Duodenal mucosa (tissue), 2 donors: ENCODE results near the gene LPCAT1.

ENCODE experiments used
- H3K27ac ChIP-seq: one replicate; pipeline ENCODE4 v1.7.0; 2013; ENCODE audit warnings: low read depth, low read length
- H3K27me3 ChIP-seq, 2 donors: one replicate each; pipeline ENCODE4 v1.7.0; 2013; ENCODE audit warnings: low read length in 2 of 2, control low read depth in 1 of 2; ENCODE audit not compliant: insufficient read depth in 2 of 2, control insufficient read depth in 1 of 2
- H3K36me3 ChIP-seq, 2 donors: one replicate each; pipeline ENCODE4 v1.7.0; 2013; ENCODE audit warnings: low read length in 2 of 2, control low read depth in 1 of 2; ENCODE audit not compliant: insufficient read depth in 2 of 2, control insufficient read depth in 1 of 2
- H3K4me1 ChIP-seq, 2 donors: one replicate each; pipeline ENCODE4 v1.7.0; 2013; ENCODE audit warnings: low read length in 2 of 2, control low read depth in 1 of 2; ENCODE audit not compliant: insufficient read depth in 2 of 2, control insufficient read depth in 1 of 2
- H3K4me3 ChIP-seq, 2 donors: one replicate each; pipeline ENCODE4 v1.7.0; 2013; ENCODE audit warnings: low read length in 2 of 2, low read depth in 1 of 2
- H3K9ac ChIP-seq, 2 donors: one replicate each; pipeline ENCODE4 v1.7.0; 2013; ENCODE audit warnings: low read length in 2 of 2, low read depth in 1 of 2
- H3K9me3 ChIP-seq, 2 donors: one replicate each; pipeline ENCODE4 v1.7.0; 2013; ENCODE audit warnings: low read length in 2 of 2, control low read depth in 1 of 2; ENCODE audit not compliant: control insufficient read depth in 1 of 2

The LPCAT1 gene

GRCh38 chr5:1513326-1514026 is 10.3 kb downstream of the LPCAT1 start:
- H3K9me3 ChIP-seq, result no peaks in the 10 kb centered on the region
- peaks cover 0 to 12% of the 10 kb centered on the region in 2 donors for H3K4me1 ChIP-seq
- no peak overlapping the region for H3K27ac ChIP-seq
- H3K9ac ChIP-seq, result no peak overlapping the region
- peaks cover 5 to 16% of the 10 kb centered on the region in 2 donors for H3K36me3 ChIP-seq
- H3K27me3 ChIP-seq, result no peaks in the 10 kb centered on the region
- H3K4me3 ChIP-seq, result no peak overlapping the region

- H3K4me1 ChIP-seq, result peaks cover 0 to 12% of the 10 kb centered on the region in 2 donors
- no peak overlapping the region for H3K9ac ChIP-seq
- H3K27me3 ChIP-seq, result no peaks in the 10 kb centered on the region
- H3K36me3 ChIP-seq, result peaks cover 5 to 16% of the 10 kb centered on the region in 2 donors
- no peak overlapping the region for H3K4me3 ChIP-seq
- H3K9me3 ChIP-seq, result no peaks in the 10 kb centered on the region
- no peak overlapping the region for H3K27ac ChIP-seq
These were observed 11.0 kb downstream of the LPCAT1 start for GRCh38 chr5:1512541-1513291.

GRCh38 chr5:1511651-1512540 is 11.9 kb downstream of the LPCAT1 start:
- Histone ChIP-seq H3K27ac (no peak overlapping the region), H3K4me3 (no peak overlapping the region), H3K27me3 (no peaks in the 10 kb centered on the region), H3K9ac (no peak overlapping the region), H3K9me3 (no peaks in the 10 kb centered on the region), H3K36me3 (peaks cover 5 to 16% of the 10 kb centered on the region in 2 donors), H3K4me1 (peaks cover 0 to 8% of the 10 kb centered on the region in 2 donors)

GRCh38 chr5:1511048-1511447 is 12.7 kb downstream of the LPCAT1 start:
- H3K4me1 ChIP-seq, result peaks cover 0 to 13% of the 10 kb centered on the region in 2 donors
- H3K9ac ChIP-seq, result no peak overlapping the region
- peaks cover 5 to 16% of the 10 kb centered on the region in 2 donors for H3K36me3 ChIP-seq
- no peak overlapping the region for H3K4me3 ChIP-seq
- H3K9me3 ChIP-seq, result no peaks in the 10 kb centered on the region
- H3K27ac ChIP-seq, result no peak overlapping the region
- no peaks in the 10 kb centered on the region for H3K27me3 ChIP-seq

- H3K27me3 ChIP-seq, result no peaks in the 10 kb centered on the region
- H3K9ac ChIP-seq, result no peak overlapping the region
- H3K4me1 ChIP-seq, result peaks cover 0 to 12% of the 10 kb centered on the region in 2 donors
- peaks cover 5 to 16% of the 10 kb centered on the region in 2 donors for H3K36me3 ChIP-seq
- no peaks in the 10 kb centered on the region for H3K9me3 ChIP-seq
- H3K27ac ChIP-seq, result no peak overlapping the region
- H3K4me3 ChIP-seq, result no peak overlapping the region
These were observed 13.1 kb downstream of the LPCAT1 start for GRCh38 chr5:1510631-1511030.

GRCh38 chr5:1510151-1510561 is 13.6 kb downstream of the LPCAT1 start:
- Histone ChIP-seq H3K27me3 (no peaks in the 10 kb centered on the region), H3K36me3 (peaks cover 5 to 16% of the 10 kb centered on the region in 2 donors), H3K4me1 (peaks cover 0 to 12% of the 10 kb centered on the region in 2 donors), H3K9me3 (no peaks in the 10 kb centered on the region), H3K4me3 (no peak overlapping the region), H3K9ac (no peak overlapping the region), H3K27ac (no peak overlapping the region)

GRCh38 chr5:1509346-1510085 is 14.2 kb downstream of the LPCAT1 start:
- H3K9ac ChIP-seq, result no peak overlapping the region
- no peak overlapping the region for H3K4me3 ChIP-seq
- H3K27me3 ChIP-seq, result no peaks in the 10 kb centered on the region
- H3K9me3 ChIP-seq, result no peaks in the 10 kb centered on the region
- no peak overlapping the region for H3K27ac ChIP-seq
- peaks cover 0 to 12% of the 10 kb centered on the region in 2 donors for H3K4me1 ChIP-seq
- H3K36me3 ChIP-seq, result peaks cover 5 to 16% of the 10 kb centered on the region in 2 donors

GRCh38 chr5:1508659-1509290 is 15.0 kb downstream of the LPCAT1 start:
- H3K36me3 ChIP-seq, result peaks cover 5 to 16% of the 10 kb centered on the region in 2 donors
- H3K27ac ChIP-seq, result no peak overlapping the region
- peaks cover 0 to 16% of the 10 kb centered on the region in 2 donors for H3K4me1 ChIP-seq
- no peak overlapping the region for H3K9ac ChIP-seq
- no peaks in the 10 kb centered on the region for H3K9me3 ChIP-seq
- H3K4me3 ChIP-seq, result no peak overlapping the region
- H3K27me3 ChIP-seq, result no peaks in the 10 kb centered on the region

- H3K4me1 ChIP-seq, result peaks cover 0 to 20% of the 10 kb centered on the region in 2 donors
- no peak overlapping the region for H3K27ac ChIP-seq
These were observed 15.7 kb downstream of the LPCAT1 start for GRCh38 chr5:1507961-1508658.

More at GRCh38 chr5:1507961-1508658, 15.7 kb downstream of the LPCAT1 start:
- Histone ChIP-seq H3K4me3 (no peak overlapping the region), H3K27me3 (no peaks in the 10 kb centered on the region), H3K36me3 (peaks cover 5 to 16% of the 10 kb centered on the region in 2 donors), H3K9ac (no peak overlapping the region), H3K9me3 (no peaks in the 10 kb centered on the region)
